Skeletal muscle satellite cell (primary cell): Measurements from ENCODE around the gene DCTN3. TPM values are rescaled to one million over a fixed set of nuclear protein-coding genes. Genes with fewer than 3 reads are reported as not detected.

ENCODE experiments used
- H3K27me3 ChIP-seq: 2 replicates; pipeline ENCODE4 v1.7.0; 2013; ENCODE audit warnings: low read length; ENCODE audit not compliant: control insufficient read depth, insufficient read depth
- H3K36me3 ChIP-seq: 2 replicates; pipeline ENCODE4 v1.7.0; 2013; ENCODE audit warnings: mild to moderate bottlenecking, control low read depth, low read length; ENCODE audit not compliant: insufficient read depth
- H3K4me1 ChIP-seq: 2 replicates; pipeline ENCODE4 v1.7.0; 2013; ENCODE audit warnings: low read length; ENCODE audit not compliant: control insufficient read depth, insufficient read depth
- H3K4me2 ChIP-seq: 2 replicates; pipeline ENCODE4 v1.7.0; 2013; ENCODE audit warnings: mild to moderate bottlenecking, low read length
- H3K4me3 ChIP-seq: 2 replicates; pipeline ENCODE4 v1.7.0; 2013; ENCODE audit warnings: low read length
- H3K9ac ChIP-seq: 2 replicates; pipeline ENCODE4 v1.7.0; 2013; ENCODE audit warnings: mild to moderate bottlenecking, low read depth, low read length, moderate library complexity
- H3K9me3 ChIP-seq: replicated peaks from 2 replicates; pipeline ENCODE4 v1.7.0; 2013; ENCODE audit warnings: mild to moderate bottlenecking, control low read depth, low read length
- small RNA-seq: library from RNA; depleted of rRNA; stranded (forward); fragments of <200 nt; gene quantifications from one replicate; pipeline ENCODE3, GENCODE V24; 2012

Gene DCTN3

GRCh38 chr9:34565856-34566255, 54.4 kb downstream of the DCTN3 start:
- H3K4me3 ChIP-seq: no peak overlapping the region
- H3K4me2 ChIP-seq: no peak overlapping the region
- H3K4me1 ChIP-seq: no peaks in the 10 kb centered on the region
- H3K9me3 ChIP-seq: no peaks in the 10 kb centered on the region
- H3K9ac ChIP-seq: no peak overlapping the region
- H3K27me3 ChIP-seq: peaks cover 62% of the 10 kb centered on the region
- H3K36me3 ChIP-seq: no peaks in the 10 kb centered on the region

GRCh38 chr9:34564617-34565016, 55.7 kb downstream of the DCTN3 start:
- Histone ChIP-seq H3K9me3 (no peaks in the 10 kb centered on the region), H3K36me3 (no peaks in the 10 kb centered on the region), H3K4me3 (no peak overlapping the region), H3K4me1 (peaks cover 11% of the 10 kb centered on the region), H3K4me2 (no peak overlapping the region), H3K9ac (no peak overlapping the region), H3K27me3 (peaks cover 49% of the 10 kb centered on the region)

Small RNA genes lying within 50 kb of the gene (small RNA-seq; reads per million reads assigned to genes)
- not detected for gene CCL27
